K562 (cell line): Measurements from ENCODE around the gene KDM5A. TPM values are rescaled to one million over a fixed set of nuclear protein-coding genes. Genes with fewer than 3 reads are reported as not detected.

Experiments
- BRF2 ChIP-seq: IDR thresholded peaks from 3 replicates; pipeline ENCODE4 v1.6.1; 2011; ENCODE audit warnings: borderline replicate concordance, mild to moderate bottlenecking; ENCODE audit not compliant: insufficient read length, insufficient read depth
- CREBBP ChIP-seq: IDR thresholded peaks from one replicate; pipeline ENCODE4 v1.6.1; 2012; ENCODE audit warnings: low read depth, mild to moderate bottlenecking, control low read depth, inconsistent platforms, low read length
- FIP1L1 ChIP-seq: fragments of 200-400 bp; formaldehyde crosslinking; IDR thresholded peaks from 2 replicates; pipeline ENCODE4 v1.6.1; 2018; ENCODE audit warnings: mild to moderate bottlenecking, low read depth, low read length; ENCODE audit not compliant: poor library complexity, severe bottlenecking
- FOXO4 ChIP-seq: fragments of 450-650 bp; formaldehyde crosslinking; IDR thresholded peaks from 2 replicates; pipeline ENCODE4 v1.4.0; 2020; ENCODE audit warnings: mild to moderate bottlenecking, moderate library complexity
- GTF3C2 ChIP-seq: IDR thresholded peaks from 3 replicates; pipeline ENCODE4 v1.6.1; 2011; ENCODE audit warnings: borderline replicate concordance, mild to moderate bottlenecking, moderate library complexity; ENCODE audit not compliant: insufficient read length; ENCODE audit errors: extremely low read depth
- LEF1 ChIP-seq: fragments of 450-650 bp; IDR thresholded peaks from 2 replicates; pipeline ENCODE4 v1.6.1; 2016; ENCODE audit warnings: mild to moderate bottlenecking
- PCBP2 ChIP-seq: fragments of 200-400 bp; formaldehyde crosslinking; IDR thresholded peaks from 2 replicates; pipeline ENCODE4 v1.6.1; 2018; ENCODE audit warnings: low read length, low read depth, mild to moderate bottlenecking, moderate library complexity; ENCODE audit not compliant: poor library complexity, severe bottlenecking
- POLR2A ChIP-seq: fragments of 450-650 bp; conservative IDR thresholded peaks from 2 replicates; pipeline ENCODE4 v1.6.1; 2016
- POLR3A ChIP-seq: IDR thresholded peaks from 2 replicates; pipeline ENCODE4 v1.6.1; 2011; ENCODE audit warnings: borderline replicate concordance, mild to moderate bottlenecking, moderate library complexity; ENCODE audit not compliant: insufficient read length, insufficient read depth; ENCODE audit errors: extremely low read depth
- U2AF1 ChIP-seq: fragments of 200-400 bp; formaldehyde crosslinking; optimal IDR thresholded peaks from 2 replicates; pipeline ENCODE3; 2017; ENCODE audit warnings: mild to moderate bottlenecking, low read depth, low read length, moderate library complexity
- ZBTB49 ChIP-seq: sonication (generic); formaldehyde crosslinking; IDR thresholded peaks from 2 replicates; pipeline ENCODE4 v1.8.0; 2022; ENCODE audit warnings: missing genetic modification reagents, mild to moderate bottlenecking, borderline replicate concordance
- ZBTB8A ChIP-seq: fragments of 450-650 bp; IDR thresholded peaks from 2 replicates; pipeline ENCODE4 v1.6.1; 2018; ENCODE audit warnings: mild to moderate bottlenecking, moderate library complexity; ENCODE audit not compliant: partially characterized antibody
- ZNF639 ChIP-seq, 2 experiments: fragments of 200-800 bp in 1 of 2; sonication (Bioruptor generic) in 1 of 2; sonication (generic) in 1 of 2; formaldehyde crosslinking in 1 of 2; IDR thresholded peaks in 1 of 2; conservative IDR thresholded peaks in 1 of 2; 2 replicates each; pipeline versions ENCODE4 v1.5.0 to v1.6.1; 2016 to 2020; ENCODE audit warnings: missing compliant biosample characterization in 1 of 2, missing genetic modification characterization in 1 of 2, missing genetic modification reagents in 1 of 2
- polyA plus RNA-seq, 8 experiments: library from polyadenylated mRNA; depleted of rRNA in 4 of 8; stranded (reverse) in 5 of 8; unstranded in 3 of 8; fragments of >200 nt; fragmentation: Nextera tagmentation in 2 of 8; fragmentation: Illumina TruSeq in 1 of 8; extraction: Ambion mirVana in 2 of 8; extraction: Trizol in 1 of 8; gene quantifications; 2 replicates each; pipeline versions ENCODE4 v1.2.1 to v1.2.3, GENCODE V29; 2011 to 2014; ENCODE audit warnings: inconsistent platforms in 1 of 8, missing spikeins in 1 of 8
- total RNA-seq, 7 experiments: library from RNA; depleted of rRNA in 6 of 7; stranded (reverse); fragments of >200 nt in 6 of 7; fragmentation: Illumina TruSeq in 2 of 7; extraction: Trizol in 2 of 7; gene quantifications; 2 replicates each; pipeline versions ENCODE4 v1.2.1 to v1.2.3, GENCODE V29; 2011 to 2021; ENCODE audit warnings: low replicate concordance in 1 of 7
- TF ChIP-seq, protein P1 (sequence below): sonication (generic); formaldehyde crosslinking; IDR thresholded peaks from 2 replicates; pipeline ENCODE4 v1.8.1; 2023; ENCODE audit warnings: mild to moderate bottlenecking, missing genetic modification reagents, moderate library complexity

Gene KDM5A
- total and polyA plus RNA-seq, 9 of the 15 experiments (the other 6 are each of a cell fraction or from before 2014, with no cell fraction given), result 5.5 to 35.1 (median 13.1) TPM

DNA sequence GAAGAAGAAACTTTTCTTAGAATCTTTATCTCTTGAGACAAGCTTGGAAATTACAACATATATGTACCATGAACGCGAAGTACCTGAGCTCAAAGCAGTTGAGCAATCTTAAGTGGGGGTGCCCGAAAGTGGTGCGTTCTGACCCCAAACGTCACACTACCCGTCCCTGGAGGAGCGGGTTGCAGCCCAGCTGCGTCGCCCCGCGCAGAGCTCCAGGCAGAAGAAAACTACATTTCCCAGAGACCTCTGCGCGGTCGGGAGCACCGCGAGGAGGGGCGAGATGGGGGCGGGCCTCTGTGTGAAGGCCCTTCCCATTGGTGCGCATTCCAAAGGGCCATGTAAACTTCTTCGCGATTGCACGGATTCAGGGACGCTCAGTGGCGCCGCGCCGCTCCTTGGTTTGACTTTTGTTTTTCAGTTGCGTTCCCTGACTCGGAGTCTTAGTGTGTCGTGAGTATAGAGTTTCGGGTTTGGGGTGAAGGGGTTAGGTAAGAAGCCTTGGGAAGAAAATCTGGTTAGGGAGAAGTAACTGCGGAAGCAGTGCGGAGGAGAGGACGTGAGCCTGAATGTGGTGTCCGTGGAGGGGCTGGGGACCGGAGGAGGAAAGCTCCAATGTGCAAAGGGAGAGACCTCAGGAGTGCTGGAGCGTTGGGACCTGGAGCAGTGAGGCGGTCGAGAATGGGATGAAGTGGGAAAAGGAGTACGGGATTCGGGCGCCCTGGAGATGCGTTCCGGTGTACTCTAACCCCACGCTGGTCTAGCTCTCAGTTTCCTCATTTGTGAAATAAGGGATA, 12.3 kb upstream of the KDM5A start, which contains the start of gene CCDC77 (continued):
- no peak for TF ChIP-seq FOXO4
- no peak for TF ChIP-seq LEF1
- no peak for TF ChIP-seq CREBBP
- peak; percentile 84 for TF ChIP-seq POLR2A
- TF ChIP-seq, protein P1, sequence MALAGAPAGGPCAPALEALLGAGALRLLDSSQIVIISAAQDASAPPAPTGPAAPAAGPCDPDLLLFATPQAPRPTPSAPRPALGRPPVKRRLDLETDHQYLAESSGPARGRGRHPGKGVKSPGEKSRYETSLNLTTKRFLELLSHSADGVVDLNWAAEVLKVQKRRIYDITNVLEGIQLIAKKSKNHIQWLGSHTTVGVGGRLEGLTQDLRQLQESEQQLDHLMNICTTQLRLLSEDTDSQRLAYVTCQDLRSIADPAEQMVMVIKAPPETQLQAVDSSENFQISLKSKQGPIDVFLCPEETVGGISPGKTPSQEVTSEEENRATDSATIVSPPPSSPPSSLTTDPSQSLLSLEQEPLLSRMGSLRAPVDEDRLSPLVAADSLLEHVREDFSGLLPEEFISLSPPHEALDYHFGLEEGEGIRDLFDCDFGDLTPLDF, result peak; percentile 38; the same call in 1 of the 2 replicates
- TF ChIP-seq POLR3A, result no peak
- TF ChIP-seq ZNF639 (CRISPR knock-in tag; conservative IDR thresholded peaks at IDR 0.05 in 1 of 2, IDR thresholded peaks at IDR 0.05 in 1 of 2), result no peak
- no peak for TF ChIP-seq PCBP2
- no peak for TF ChIP-seq GTF3C2
- no peak for TF ChIP-seq U2AF1
- no peak for TF ChIP-seq ZBTB49 (CRISPR knock-in tag)
- TF ChIP-seq BRF2, result no peak
- TF ChIP-seq FIP1L1, result no peak
- no peak for TF ChIP-seq ZBTB8A
